K562 (cell line): Measurements from ENCODE around the gene KCNK2.

Experiments
- KHSRP ChIP-seq: fragments of 450-650 bp; IDR thresholded peaks from 2 replicates; pipeline ENCODE4 v1.6.1; 2017
- MAX ChIP-seq: sonication (generic); formaldehyde crosslinking; IDR thresholded peaks from 2 replicates; pipeline ENCODE4 v1.9.0; 2022; ENCODE audit warnings: mild to moderate bottlenecking, missing genetic modification reagents
- MYC ChIP-seq, 2 experiments: fragments of 250-450 bp in 1 of 2; sonication (Bioruptor Pico) in 1 of 2; IDR thresholded peaks; 2 replicates each; pipeline versions ENCODE4 v1.5.1 to v1.6.1; 2012 to 2021; ENCODE audit warnings: low read depth in 2 of 2, borderline replicate concordance in 1 of 2, improper control_type of control experiment in 1 of 2, low read length in 1 of 2, mild to moderate bottlenecking in 1 of 2, moderate library complexity in 1 of 2
- REST ChIP-seq, 2 experiments: fragments of 450-650 bp; formaldehyde crosslinking in 1 of 2; IDR thresholded peaks; 2 replicates each; pipeline versions ENCODE4 v1.4.0 to v1.6.1; 2014 to 2020; ENCODE audit warnings: mild to moderate bottlenecking in 2 of 2, borderline replicate concordance in 1 of 2, low read depth in 1 of 2

- TF ChIP-seq MYC (IDR thresholded peaks at IDR 0.05; ENCODE audit: low read depth, low read length) (no peak), MYC (CRISPR knock-in tag; IDR thresholded peaks at IDR 0.05; ENCODE audit: borderline replicate concordance, low read depth) (no peak), KHSRP (no peak), REST (IDR thresholded peaks at IDR 0.05; ENCODE audit: borderline replicate concordance) (no peak), REST (CRISPR knock-in tag; IDR thresholded peaks at IDR 0.05; ENCODE audit: low read depth) (no peak), MAX (CRISPR knock-in tag) (no peak)
Observed at GRCh38 chr1:215083383-215083961, 935 bp downstream of the KCNK2 start.
